Omental fat pad (tissue), 4 donors: Measurements from ENCODE around the gene CAPN1. TPM values are rescaled to one million over a fixed set of nuclear protein-coding genes. Genes with fewer than 3 reads are reported as not detected.

Experiments
- ATAC-seq: fragments of 150-250 bp; one replicate; pipeline ENCODE4 v1.9.1; 2016; ENCODE audit warnings: mild to moderate bottlenecking, moderate library complexity; ENCODE audit not compliant: low FRiP score
- DNase-seq: peaks from one replicate; pipeline ENCODE4 v3.0.0-alpha.2; 2019; ENCODE audit warnings: low spot score
- total RNA-seq, 4 donors: library from RNA; depleted of rRNA; stranded (reverse); fragments of >200 nt; gene quantifications; one replicate each; pipeline ENCODE4 v1.1.0, GENCODE V29; 2016
- TF ChIP-seq, protein P1 (sequence below), 3 donors: fragments of 450-650 bp; IDR thresholded peaks; one replicate each; pipeline ENCODE4 v1.5.1; 2016 to 2017; ENCODE audit warnings: antibody characterized with exemption in 3 of 3, mild to moderate bottlenecking in 3 of 3, moderate library complexity in 2 of 3

Gene CAPN1
- total RNA-seq, 4 donors from 2014 or later = 72.8 to 109 (median 92.9) TPM

GRCh38 chr11:65219930-65220213, 38.1 kb downstream of the CAPN1 start:
- ATAC-seq = no peak
- TF ChIP-seq, protein P1, sequence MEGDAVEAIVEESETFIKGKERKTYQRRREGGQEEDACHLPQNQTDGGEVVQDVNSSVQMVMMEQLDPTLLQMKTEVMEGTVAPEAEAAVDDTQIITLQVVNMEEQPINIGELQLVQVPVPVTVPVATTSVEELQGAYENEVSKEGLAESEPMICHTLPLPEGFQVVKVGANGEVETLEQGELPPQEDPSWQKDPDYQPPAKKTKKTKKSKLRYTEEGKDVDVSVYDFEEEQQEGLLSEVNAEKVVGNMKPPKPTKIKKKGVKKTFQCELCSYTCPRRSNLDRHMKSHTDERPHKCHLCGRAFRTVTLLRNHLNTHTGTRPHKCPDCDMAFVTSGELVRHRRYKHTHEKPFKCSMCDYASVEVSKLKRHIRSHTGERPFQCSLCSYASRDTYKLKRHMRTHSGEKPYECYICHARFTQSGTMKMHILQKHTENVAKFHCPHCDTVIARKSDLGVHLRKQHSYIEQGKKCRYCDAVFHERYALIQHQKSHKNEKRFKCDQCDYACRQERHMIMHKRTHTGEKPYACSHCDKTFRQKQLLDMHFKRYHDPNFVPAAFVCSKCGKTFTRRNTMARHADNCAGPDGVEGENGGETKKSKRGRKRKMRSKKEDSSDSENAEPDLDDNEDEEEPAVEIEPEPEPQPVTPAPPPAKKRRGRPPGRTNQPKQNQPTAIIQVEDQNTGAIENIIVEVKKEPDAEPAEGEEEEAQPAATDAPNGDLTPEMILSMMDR (IDR thresholded peaks at IDR 0.05) = no peak

GRCh38 chr11:65221026-65221425, 39.3 kb downstream of the CAPN1 start:
- ATAC-seq (no peak), DNase-seq (no peak)
- TF ChIP-seq, protein P1 (IDR thresholded peaks at IDR 0.05) = no peak

More at GRCh38 chr11:65219930-65220213, 38.1 kb downstream of the CAPN1 start:
- DNase-seq = no peak

GRCh38 chr11:65223011-65223410, 41.3 kb downstream of the CAPN1 start:
- no peak for ATAC-seq
- TF ChIP-seq, protein P1 (IDR thresholded peaks at IDR 0.05) = no peak
- DNase-seq = no peak

GRCh38 chr11:65224930-65225278, 43.2 kb downstream of the CAPN1 start:
- DNase-seq = peak; percentile 29

DNA sequence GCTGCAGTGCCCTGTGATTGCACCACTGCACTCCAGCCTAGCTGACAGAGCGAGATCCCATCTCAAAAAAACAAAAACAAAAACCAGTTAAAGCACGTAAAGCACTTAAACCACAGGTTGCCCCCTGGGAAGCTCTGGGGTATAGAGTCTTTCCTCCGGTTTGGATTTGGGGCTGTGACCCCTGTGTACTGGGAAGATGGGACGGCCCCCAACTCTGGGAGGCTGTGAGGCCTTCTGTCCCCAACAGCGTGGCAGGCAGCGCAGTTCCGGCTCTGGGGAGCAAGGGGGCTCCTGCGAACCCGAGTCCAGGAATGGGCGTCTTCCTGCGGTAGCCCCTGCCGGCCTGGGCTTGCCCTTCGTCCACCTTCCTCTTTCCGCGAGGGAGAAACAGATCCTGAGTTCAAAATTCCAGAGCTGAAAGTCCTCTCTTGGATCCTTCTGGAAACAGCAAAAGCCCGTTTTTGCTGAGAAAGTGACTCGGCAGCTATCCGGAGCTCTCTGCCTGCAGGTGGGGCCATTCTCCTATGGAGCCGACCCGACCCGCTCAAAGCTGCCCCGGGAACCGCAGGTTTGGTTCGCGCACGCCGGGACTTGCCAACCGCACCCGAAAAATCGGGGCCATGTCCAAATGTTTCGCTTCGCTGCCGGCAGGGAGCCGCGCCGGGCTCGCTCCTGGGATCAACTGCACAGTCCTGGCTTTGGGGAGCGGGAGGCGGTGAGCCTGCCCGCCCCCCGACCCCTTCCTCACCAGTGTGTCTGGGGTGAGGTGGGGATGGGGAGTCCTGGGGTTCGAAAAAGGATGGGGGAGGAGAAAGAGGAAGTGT, 43.8 kb downstream of the CAPN1 start:
- DNase-seq (no peak), ATAC-seq (peak; percentile 76)
- TF ChIP-seq, protein P1 (IDR thresholded peaks at IDR 0.05) = no peak

More at GRCh38 chr11:65224930-65225278, 43.2 kb downstream of the CAPN1 start:
- TF ChIP-seq, protein P1 (IDR thresholded peaks at IDR 0.05) = no peak
- ATAC-seq = peak; percentile 80

DNA sequence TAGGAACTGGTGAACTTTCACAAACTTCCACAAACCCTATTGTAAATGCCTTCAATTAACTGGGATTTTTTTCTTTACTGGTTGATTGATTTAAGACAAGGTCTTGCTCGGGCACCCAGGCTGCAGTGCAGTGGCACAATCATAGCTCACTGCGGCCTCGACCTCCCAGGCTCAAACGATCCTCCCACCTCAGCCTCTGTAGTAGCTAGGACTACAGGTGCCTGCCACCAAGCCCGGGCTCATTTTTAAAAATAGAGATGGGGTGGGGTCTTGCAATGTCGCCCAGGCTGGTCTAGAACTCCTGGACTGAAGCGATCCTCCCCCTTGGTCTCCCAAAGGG, 44.3 kb downstream of the CAPN1 start:
- TF ChIP-seq, protein P1 (IDR thresholded peaks at IDR 0.05) = no peak
- ATAC-seq (no peak), DNase-seq (no peak)

GRCh38 chr11:65227879-65228278, 46.2 kb downstream of the CAPN1 start:
- DNase-seq (no peak), ATAC-seq (no peak)
- TF ChIP-seq, protein P1 (IDR thresholded peaks at IDR 0.05) = no peak
